GM18520 (cell line): ENCODE results near the gene DR1.
A peak's percentile ranks its signal among the peaks of the same experiment; 100 is the strongest.

Source experiments
- ATAC-seq: cut with Tn5 transposase; IDR thresholded peaks from one replicate; pipeline ENCODE4 v1.9.1; 2021; ENCODE audit not compliant: unreplicated experiment

Gene DR1

GRCh38 chr1:93345633-93346420 lies at the start of gene DR1:
TSS of gene DR1 (plus strand) at chr1:93345907. CDS start at chr1:93346646, 739 bp downstream.
- peak; percentile 46 for ATAC-seq

- ATAC-seq: no peak
These were observed 49.1 kb upstream of the DR1 start for GRCh38 chr1:93296555-93297154.

- no peak for ATAC-seq
These were observed 44.6 kb upstream of the DR1 start for GRCh38 chr1:93301131-93301530.

GRCh38 chr1:93302078-93302477 lies 43.6 kb upstream of the DR1 start:
- no peak for ATAC-seq

GRCh38 chr1:93304716-93305138 lies 41.0 kb upstream of the DR1 start:
- ATAC-seq: no peak

- no peak for ATAC-seq
These were observed 38.8 kb upstream of the DR1 start for GRCh38 chr1:93306920-93307319.

GRCh38 chr1:93313026-93313425 lies 32.7 kb upstream of the DR1 start:
- no peak for ATAC-seq

GRCh38 chr1:93317207-93317606 lies 28.5 kb upstream of the DR1 start:
- ATAC-seq: no peak

- no peak for ATAC-seq
These were observed 27.8 kb upstream of the DR1 start for GRCh38 chr1:93317943-93318342.

GRCh38 chr1:93321720-93322119 lies 24.0 kb upstream of the DR1 start:
- ATAC-seq: no peak

- ATAC-seq: no peak
These were observed 23.4 kb upstream of the DR1 start for GRCh38 chr1:93322349-93322748.

- ATAC-seq: no peak
These were observed 22.4 kb upstream of the DR1 start for GRCh38 chr1:93323185-93323820.

GRCh38 chr1:93324486-93325464 lies 20.9 kb upstream of the DR1 start:
- ATAC-seq: no peak

- no peak for ATAC-seq
These were observed 16.6 kb upstream of the DR1 start for GRCh38 chr1:93328809-93329760.

GRCh38 chr1:93330196-93330595 lies 15.5 kb upstream of the DR1 start:
- ATAC-seq: no peak

GRCh38 chr1:93330617-93331016 lies 15.1 kb upstream of the DR1 start:
- no peak for ATAC-seq

- ATAC-seq: no peak
These were observed 14.3 kb upstream of the DR1 start for GRCh38 chr1:93331412-93331811.

- ATAC-seq: no peak
These were observed 13.3 kb upstream of the DR1 start for GRCh38 chr1:93332368-93332767.

GRCh38 chr1:93338387-93339146 lies 7.1 kb upstream of the DR1 start:
- no peak for ATAC-seq
